Mammary epithelial cell (primary cell): ENCODE measurements around the gene ANKRD34C.

Source experiments
- CTCF ChIP-seq, 2 donors: IDR thresholded peaks in 1 of 2; conservative IDR thresholded peaks in 1 of 2; 2 replicates each; pipeline ENCODE4 v1.5.1; 2011 to 2012; ENCODE audit warnings: inconsistent platforms in 2 of 2, low read length in 2 of 2, mild to moderate bottlenecking in 2 of 2, control low read depth in 1 of 2, low read depth in 1 of 2; ENCODE audit not compliant: insufficient read depth in 1 of 2; ENCODE audit errors: extremely low read depth in 1 of 2
- EZH2 ChIP-seq: IDR thresholded peaks from 2 replicates; pipeline ENCODE4 v1.6.1; 2012; ENCODE audit warnings: low read length, inconsistent platforms, borderline replicate concordance

GRCh38 chr15:79329171-79329611 lies 46.7 kb downstream of the ANKRD34C start:
- TF ChIP-seq CTCF (conservative IDR thresholded peaks at IDR 0.05 in 1 of 2, IDR thresholded peaks at IDR 0.05 in 1 of 2; ENCODE audit: extremely low read depth in 1 of 2, insufficient read depth in 1 of 2, low read depth in 1 of 2, low read length in 2 of 2) (no peak), EZH2 (no peak)
